ENCODE data around the gene CTSW. TPM values are rescaled to one million over a fixed set of nuclear protein-coding genes. Genes with fewer than 3 reads are reported as not detected.

The CTSW gene
- total RNA-seq, 1 experiment from 2014 or later: not detected

- H3K4me1 Mint-ChIP-seq: peaks cover 3% of the 10 kb centered on the region; the same call in 1 of the 2 replicates
- no peaks in the 10 kb centered on the region for H3K9me3 Mint-ChIP-seq
- POLR2A ChIA-PET: no interaction called here
- no peak overlapping the region for H3K4me3 Mint-ChIP-seq
- DNase-seq (ENCODE audit: low spot score) (no peak), ATAC-seq (no peak)
- CTCF ChIA-PET: interaction anchor here (0.5 to 0.8 kb wide), 3 partner anchors 34 to 146 kb away, joined by 3 read pairs; partner anchors contain the start of gene FIBP
- TF ChIP-seq ATF6 (CRISPR knock-in tag; IDR thresholded peaks at IDR 0.05) (no peak), E2F1 (CRISPR knock-in tag; IDR thresholded peaks at IDR 0.05) (no peak), JAZF1 (CRISPR knock-in tag; IDR thresholded peaks at IDR 0.05) (no peak), MLX (CRISPR knock-in tag; IDR thresholded peaks at IDR 0.05) (no peak), ZNF532 (CRISPR knock-in tag; IDR thresholded peaks at IDR 0.05; ENCODE audit: borderline replicate concordance) (no peak), ZBTB21 (CRISPR knock-in tag; IDR thresholded peaks at IDR 0.05; ENCODE audit: borderline replicate concordance) (no peak), TCF7 (CRISPR knock-in tag; IDR thresholded peaks at IDR 0.05; ENCODE audit: low read depth) (no peak), USF2 (CRISPR knock-in tag; IDR thresholded peaks at IDR 0.05) (no peak), GABPB1 (CRISPR knock-in tag; IDR thresholded peaks at IDR 0.05) (no peak), E2F5 (CRISPR knock-in tag; IDR thresholded peaks at IDR 0.05) (no peak)
- peaks cover 12% of the 10 kb centered on the region for H3K36me3 Mint-ChIP-seq
- no peak overlapping the region; the same call in 1 of the 2 replicates for H3K27ac Mint-ChIP-seq
- H3K27me3 Mint-ChIP-seq (ENCODE audit: low read depth): no peaks in the 10 kb centered on the region
Measured at GRCh38 chr11:65925397-65925796, 45.8 kb downstream of the CTSW start.

- peak overlapping the region; percentile 63 for H3K27ac Mint-ChIP-seq
- H3K4me1 Mint-ChIP-seq: peaks cover 15% of the 10 kb centered on the region
- H3K9me3 Mint-ChIP-seq: no peaks in the 10 kb centered on the region
- ChIA-PET CTCF (interaction anchor here (0.6 to 1.6 kb wide), 3 partner anchors 40 to 95 kb away, joined by 3 to 6 read pairs (median 4); partner anchors contain the start of gene FIBP), POLR2A (no interaction called here)
- TF ChIP-seq CDX4 (CRISPR knock-in tag; IDR thresholded peaks at IDR 0.05; ENCODE audit: borderline replicate concordance) (no peak), ZNF512 (CRISPR knock-in tag; IDR thresholded peaks at IDR 0.05; ENCODE audit: borderline replicate concordance) (no peak), ZNF263 (CRISPR knock-in tag; IDR thresholded peaks at IDR 0.05; ENCODE audit: low read depth) (no peak)
- DNase-seq (ENCODE audit: low spot score) (no peak), ATAC-seq (peak; percentile 22)
- H3K27me3 Mint-ChIP-seq (ENCODE audit: low read depth): no peaks in the 10 kb centered on the region
- H3K36me3 Mint-ChIP-seq: peaks cover 2% of the 10 kb centered on the region; the same call in 1 of the 2 replicates
- H3K4me3 Mint-ChIP-seq: no peak overlapping the region
Measured at GRCh38 chr11:65927904-65928397, 48.3 kb downstream of the CTSW start.
